ENCODE results near the gene RBBP8NL.

GRCh38 chr20:62389601-62390087, 37.7 kb downstream of the RBBP8NL start:
- TF ChIP-seq, protein P1, sequence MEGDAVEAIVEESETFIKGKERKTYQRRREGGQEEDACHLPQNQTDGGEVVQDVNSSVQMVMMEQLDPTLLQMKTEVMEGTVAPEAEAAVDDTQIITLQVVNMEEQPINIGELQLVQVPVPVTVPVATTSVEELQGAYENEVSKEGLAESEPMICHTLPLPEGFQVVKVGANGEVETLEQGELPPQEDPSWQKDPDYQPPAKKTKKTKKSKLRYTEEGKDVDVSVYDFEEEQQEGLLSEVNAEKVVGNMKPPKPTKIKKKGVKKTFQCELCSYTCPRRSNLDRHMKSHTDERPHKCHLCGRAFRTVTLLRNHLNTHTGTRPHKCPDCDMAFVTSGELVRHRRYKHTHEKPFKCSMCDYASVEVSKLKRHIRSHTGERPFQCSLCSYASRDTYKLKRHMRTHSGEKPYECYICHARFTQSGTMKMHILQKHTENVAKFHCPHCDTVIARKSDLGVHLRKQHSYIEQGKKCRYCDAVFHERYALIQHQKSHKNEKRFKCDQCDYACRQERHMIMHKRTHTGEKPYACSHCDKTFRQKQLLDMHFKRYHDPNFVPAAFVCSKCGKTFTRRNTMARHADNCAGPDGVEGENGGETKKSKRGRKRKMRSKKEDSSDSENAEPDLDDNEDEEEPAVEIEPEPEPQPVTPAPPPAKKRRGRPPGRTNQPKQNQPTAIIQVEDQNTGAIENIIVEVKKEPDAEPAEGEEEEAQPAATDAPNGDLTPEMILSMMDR (IDR thresholded peaks at IDR 0.05): no peak
- TF ChIP-seq POLR2A (IDR thresholded peaks at IDR 0.05): no peak
